K562 (cell line): ENCODE results near the gene FBLIM1.

Source experiments
- ELF1 ChIP-seq: fragments of 200-800 bp; sonication (Bioruptor generic); IDR thresholded peaks from 2 replicates; pipeline ENCODE4 v1.6.1; 2016; ENCODE audit warnings: missing genetic modification characterization, missing compliant biosample characterization
- KAT8 ChIP-seq: fragments of 450-650 bp; IDR thresholded peaks from 2 replicates; pipeline ENCODE4 v1.6.1; 2016; ENCODE audit warnings: low read depth, mild to moderate bottlenecking
- NFE2L1 ChIP-seq: fragments of 450-650 bp; IDR thresholded peaks from 2 replicates; pipeline ENCODE4 v1.6.1; 2016; ENCODE audit warnings: missing genetic modification characterization, low read depth, mild to moderate bottlenecking, missing compliant biosample characterization, moderate library complexity, borderline replicate concordance
- SMC3 ChIP-seq: conservative IDR thresholded peaks from 2 replicates; pipeline ENCODE4 v1.6.1; 2011; ENCODE audit warnings: low read depth, low read length, improper control_type of control experiment; ENCODE audit not compliant: insufficient read depth
- TAF1 ChIP-seq: IDR thresholded peaks from 2 replicates; pipeline ENCODE4 v1.6.1; 2011; ENCODE audit warnings: mild to moderate bottlenecking, low read length, moderate library complexity; ENCODE audit not compliant: insufficient read depth, control insufficient read depth, severe bottlenecking; ENCODE audit errors: extremely low read depth

GRCh38 chr1:15727424-15727823 is 31.2 kb upstream of the FBLIM1 start:
- TF ChIP-seq KAT8 (no peak), SMC3 (no peak), ELF1 (tag) (no peak), NFE2L1 (no peak), TAF1 (no peak)
